Lower leg skin (tissue), 3 donors: ENCODE results near the gene HABP2.

ENCODE experiments used
- POLR2A ChIP-seq, 2 donors: fragments of 450-650 bp; IDR thresholded peaks; one replicate each; pipeline ENCODE4 v1.6.1; 2016 to 2017; ENCODE audit warnings: antibody characterized with exemption in 2 of 2, mild to moderate bottlenecking in 1 of 2, moderate library complexity in 1 of 2
- TF ChIP-seq, protein P1 (sequence below), 3 donors: fragments of 450-650 bp; IDR thresholded peaks; one replicate each; pipeline ENCODE4 v1.5.1; 2016; ENCODE audit warnings: antibody characterized with exemption in 3 of 3, mild to moderate bottlenecking in 3 of 3, moderate library complexity in 2 of 3

- TF ChIP-seq, protein P1, sequence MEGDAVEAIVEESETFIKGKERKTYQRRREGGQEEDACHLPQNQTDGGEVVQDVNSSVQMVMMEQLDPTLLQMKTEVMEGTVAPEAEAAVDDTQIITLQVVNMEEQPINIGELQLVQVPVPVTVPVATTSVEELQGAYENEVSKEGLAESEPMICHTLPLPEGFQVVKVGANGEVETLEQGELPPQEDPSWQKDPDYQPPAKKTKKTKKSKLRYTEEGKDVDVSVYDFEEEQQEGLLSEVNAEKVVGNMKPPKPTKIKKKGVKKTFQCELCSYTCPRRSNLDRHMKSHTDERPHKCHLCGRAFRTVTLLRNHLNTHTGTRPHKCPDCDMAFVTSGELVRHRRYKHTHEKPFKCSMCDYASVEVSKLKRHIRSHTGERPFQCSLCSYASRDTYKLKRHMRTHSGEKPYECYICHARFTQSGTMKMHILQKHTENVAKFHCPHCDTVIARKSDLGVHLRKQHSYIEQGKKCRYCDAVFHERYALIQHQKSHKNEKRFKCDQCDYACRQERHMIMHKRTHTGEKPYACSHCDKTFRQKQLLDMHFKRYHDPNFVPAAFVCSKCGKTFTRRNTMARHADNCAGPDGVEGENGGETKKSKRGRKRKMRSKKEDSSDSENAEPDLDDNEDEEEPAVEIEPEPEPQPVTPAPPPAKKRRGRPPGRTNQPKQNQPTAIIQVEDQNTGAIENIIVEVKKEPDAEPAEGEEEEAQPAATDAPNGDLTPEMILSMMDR (IDR thresholded peaks at IDR 0.05): no peak
- TF ChIP-seq POLR2A (IDR thresholded peaks at IDR 0.05): no peak
Measured at GRCh38 chr10:113572520-113573290, 19.9 kb downstream of the HABP2 start.
